Astrocyte of the cerebellum (primary cell): ENCODE data around the gene OGDHL.

Source experiments
- DNase-seq: peaks from one replicate; pipeline ENCODE4 v3.0.0-alpha.2; 2011; ENCODE audit warnings: low read depth
- H3K4me3 ChIP-seq: 2 replicates; pipeline ENCODE4 v1.5.1; 2011; ENCODE audit warnings: mild to moderate bottlenecking, low read depth, low read length, moderate library complexity
- in situ Hi-C: cut with HindIII; loops from 2 replicates; pipeline ENCODE4 v1.10.0; 2017; ENCODE audit warnings: low sequenced_read_pairs
- TF ChIP-seq, protein P1 (sequence below): IDR thresholded peaks from 2 replicates; pipeline ENCODE4 v1.5.1; 2012; ENCODE audit warnings: low read length, low read depth, moderate library complexity, mild to moderate bottlenecking; ENCODE audit errors: missing control alignments

The OGDHL gene

DNA sequence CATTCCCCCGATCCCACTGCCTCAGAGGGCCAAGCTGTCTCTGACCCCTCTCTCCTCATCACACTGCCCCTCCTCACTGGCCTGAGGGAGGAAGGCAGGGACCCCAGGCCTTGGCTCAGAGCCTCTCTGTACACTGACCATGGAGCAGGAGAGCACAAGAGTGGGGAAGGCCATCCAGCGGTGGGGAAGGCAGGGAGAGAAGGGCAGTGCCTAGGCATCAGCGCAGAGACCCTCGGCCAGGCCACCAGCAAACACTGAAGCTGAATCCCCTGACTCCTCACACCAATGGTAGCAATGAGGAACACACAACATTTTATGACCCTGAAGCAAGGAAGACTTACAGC is 14.8 kb downstream of the OGDHL start:
- H3K4me3 ChIP-seq: no peak overlapping the region
- in situ Hi-C loops: no loop called here
- TF ChIP-seq, protein P1, sequence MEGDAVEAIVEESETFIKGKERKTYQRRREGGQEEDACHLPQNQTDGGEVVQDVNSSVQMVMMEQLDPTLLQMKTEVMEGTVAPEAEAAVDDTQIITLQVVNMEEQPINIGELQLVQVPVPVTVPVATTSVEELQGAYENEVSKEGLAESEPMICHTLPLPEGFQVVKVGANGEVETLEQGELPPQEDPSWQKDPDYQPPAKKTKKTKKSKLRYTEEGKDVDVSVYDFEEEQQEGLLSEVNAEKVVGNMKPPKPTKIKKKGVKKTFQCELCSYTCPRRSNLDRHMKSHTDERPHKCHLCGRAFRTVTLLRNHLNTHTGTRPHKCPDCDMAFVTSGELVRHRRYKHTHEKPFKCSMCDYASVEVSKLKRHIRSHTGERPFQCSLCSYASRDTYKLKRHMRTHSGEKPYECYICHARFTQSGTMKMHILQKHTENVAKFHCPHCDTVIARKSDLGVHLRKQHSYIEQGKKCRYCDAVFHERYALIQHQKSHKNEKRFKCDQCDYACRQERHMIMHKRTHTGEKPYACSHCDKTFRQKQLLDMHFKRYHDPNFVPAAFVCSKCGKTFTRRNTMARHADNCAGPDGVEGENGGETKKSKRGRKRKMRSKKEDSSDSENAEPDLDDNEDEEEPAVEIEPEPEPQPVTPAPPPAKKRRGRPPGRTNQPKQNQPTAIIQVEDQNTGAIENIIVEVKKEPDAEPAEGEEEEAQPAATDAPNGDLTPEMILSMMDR: no peak
- no peak for DNase-seq

DNA sequence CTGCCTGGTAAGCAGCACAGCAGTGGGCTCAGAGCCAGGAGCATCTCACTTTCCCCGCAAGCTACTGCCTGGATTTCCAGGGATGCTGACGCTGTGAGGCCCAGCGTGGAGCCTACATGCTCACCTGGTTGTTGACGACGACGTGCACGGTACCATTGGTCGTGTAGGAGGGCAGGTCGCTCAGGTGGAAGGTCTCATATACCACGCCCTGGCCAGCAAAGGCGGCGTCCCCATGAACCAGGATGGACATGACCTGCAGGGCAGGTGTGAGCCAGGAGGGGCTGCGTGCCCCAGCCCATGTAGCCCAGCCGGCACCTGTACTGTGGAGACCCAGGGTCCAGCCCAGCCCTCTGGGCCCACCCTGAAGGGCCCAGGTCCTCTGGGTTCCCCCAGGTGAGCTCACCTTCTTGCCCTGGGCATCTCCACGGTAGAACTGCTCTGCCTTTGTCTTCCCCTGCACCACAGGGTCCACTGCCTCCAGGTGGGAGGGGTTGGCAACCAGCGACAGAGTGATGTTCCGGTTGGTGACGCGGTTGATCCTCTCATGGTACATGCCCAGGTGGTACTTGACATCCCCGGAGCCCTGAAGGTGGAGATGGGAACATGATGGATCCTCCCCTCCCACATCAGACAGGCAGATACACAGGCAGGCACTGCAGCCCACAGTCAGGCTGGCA is 15.4 kb downstream of the OGDHL start:
- TF ChIP-seq, protein P1: no peak
- in situ Hi-C loops: no loop called here

DNA sequence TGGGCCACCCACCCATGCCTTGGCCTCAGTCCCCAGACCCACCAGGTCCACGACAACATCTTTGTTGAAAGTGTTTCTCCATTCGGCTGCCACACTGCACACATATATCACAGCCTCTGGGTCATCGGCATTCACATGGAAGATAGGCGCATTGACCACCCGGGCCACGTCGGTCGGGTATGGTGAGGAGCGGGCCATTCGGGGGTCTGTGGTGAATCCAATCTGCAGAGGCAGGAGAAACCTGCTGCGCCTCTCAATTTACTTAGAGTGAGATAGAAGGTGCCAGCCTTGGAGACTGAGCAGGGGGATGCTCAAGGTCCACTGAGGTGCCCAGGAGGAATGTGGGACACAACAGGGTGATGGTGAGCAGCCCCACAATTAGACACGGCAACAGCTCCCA is 16.4 kb downstream of the OGDHL start:
- TF ChIP-seq, protein P1: no peak
- in situ Hi-C loops: no loop called here
- no peak for DNase-seq
- H3K4me3 ChIP-seq: no peak overlapping the region

More for the DNA sequence above, 15.4 kb downstream of the OGDHL start:
- DNase-seq: no peak
- no peak overlapping the region for H3K4me3 ChIP-seq

DNA sequence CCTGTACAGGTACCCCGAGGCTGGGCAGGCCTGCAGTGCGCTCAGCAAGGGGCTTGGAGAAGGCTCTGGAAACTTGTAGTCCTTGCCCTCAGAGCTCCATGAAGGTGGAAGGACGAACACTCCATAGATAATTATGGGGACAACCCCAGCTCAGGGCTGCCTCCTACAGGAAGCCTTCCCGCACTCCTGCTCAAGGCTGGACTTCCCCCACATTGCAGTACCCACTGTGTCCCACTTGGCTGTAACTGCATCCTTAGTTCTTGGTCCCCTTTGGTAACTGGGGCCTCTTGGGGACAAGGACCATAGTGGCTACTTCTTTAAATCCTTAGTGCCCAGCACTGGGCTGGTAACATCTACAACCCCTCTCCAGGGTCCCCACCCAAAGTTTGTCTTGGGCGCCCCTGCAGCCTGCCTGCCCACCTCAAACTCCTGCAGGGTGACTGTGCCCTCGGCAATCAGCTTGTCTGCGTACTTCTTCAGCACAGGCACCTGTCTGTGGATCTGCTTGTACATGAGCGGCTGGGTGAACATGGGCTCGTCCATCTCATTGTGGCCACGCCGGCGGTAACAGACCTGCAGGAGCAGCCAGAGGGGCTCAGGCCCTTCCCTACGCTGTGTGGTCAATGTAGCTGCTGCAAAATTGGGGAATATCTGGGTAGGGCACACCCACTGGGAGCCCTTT is 17.1 kb downstream of the OGDHL start:
- TF ChIP-seq, protein P1: no peak
- no peak overlapping the region for H3K4me3 ChIP-seq
- in situ Hi-C loops: no loop called here
- DNase-seq: no peak

DNA sequence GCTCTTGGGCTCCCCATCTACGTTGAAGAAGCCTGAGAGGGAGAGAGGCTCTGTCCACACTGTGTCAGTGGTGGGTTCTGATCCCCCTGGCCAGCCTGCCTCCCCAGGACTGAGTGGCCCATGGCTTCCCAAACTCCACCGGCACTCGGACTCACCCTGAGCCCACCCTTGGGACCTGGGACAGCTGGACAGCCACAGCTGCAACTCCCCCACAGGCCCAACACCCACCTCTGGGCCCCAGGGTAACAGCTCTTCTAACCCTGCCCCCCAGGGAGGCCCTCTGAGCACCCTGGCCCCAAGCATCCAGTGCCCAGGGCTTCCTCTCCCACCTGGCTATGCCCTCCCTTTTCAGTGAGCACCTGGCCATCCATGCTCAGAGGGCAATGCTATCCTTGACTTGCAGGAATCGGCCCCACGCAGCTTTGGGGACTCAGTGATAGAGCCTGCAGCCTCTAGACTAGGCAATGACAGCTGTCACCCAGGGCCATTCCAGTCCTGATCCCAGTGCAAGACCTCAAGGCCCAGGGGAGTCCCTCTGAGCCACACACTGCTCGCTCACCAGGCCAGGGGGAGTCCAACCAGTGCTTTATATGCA is 17.9 kb downstream of the OGDHL start:
- TF ChIP-seq, protein P1: no peak
- in situ Hi-C loops: no loop called here
- no peak for DNase-seq
- H3K4me3 ChIP-seq: no peak overlapping the region

DNA sequence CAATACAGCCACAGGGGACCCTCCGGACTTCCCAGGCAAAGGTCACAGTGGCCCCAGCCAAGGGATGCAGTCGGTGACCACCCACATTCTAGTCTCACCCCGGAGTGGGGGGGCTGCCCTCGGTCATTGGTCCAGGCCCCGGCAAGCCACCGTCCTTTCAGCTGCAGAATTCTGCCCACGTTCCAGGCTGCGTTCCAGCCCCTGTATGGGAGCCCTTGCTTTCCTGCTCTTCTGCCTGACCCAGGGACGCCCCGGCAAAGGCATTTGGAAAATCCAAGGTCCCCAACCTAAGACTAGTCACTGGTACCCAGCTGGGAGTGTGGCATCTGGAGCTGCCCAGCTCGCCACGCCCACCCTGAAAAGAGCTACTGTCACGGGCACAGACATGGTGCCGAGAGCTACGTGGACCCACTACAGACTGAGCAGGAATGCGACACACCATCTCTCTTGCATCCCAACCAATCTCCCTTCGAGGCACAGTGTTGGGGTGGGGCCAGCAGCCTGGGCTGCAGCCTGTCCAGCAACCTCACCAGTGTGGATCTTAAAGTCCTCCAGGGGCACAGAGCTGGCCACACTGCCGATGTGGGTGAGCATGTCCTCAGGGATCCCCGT is 18.6 kb downstream of the OGDHL start:
- H3K4me3 ChIP-seq: no peak overlapping the region
- TF ChIP-seq, protein P1: no peak
- no peak for DNase-seq
- in situ Hi-C loops: no loop called here
